Transverse colon (tissue), 4 donors: Measurements from ENCODE around the gene KLHL22.
"Not testable (repeated sequence)": the region's sequence is repeated elsewhere in the genome, so short reads cannot be mapped to it uniquely, and the experiment has no call there.

Experiments
- CTCF ChIP-seq, 5 experiments: fragments of 200-600 bp in 3 of 5; fragments of 450-650 bp in 2 of 5; sonication (generic) in 3 of 5; IDR thresholded peaks; 1 replicate in 2 of 5; 2 replicates in 3 of 5; pipeline ENCODE4 v1.5.1; 2016 to 2017; ENCODE audit warnings: antibody characterized with exemption in 5 of 5, inconsistent platforms in 3 of 5, mild to moderate bottlenecking in 2 of 5, moderate library complexity in 1 of 5
- EP300 ChIP-seq: sonication (generic); formaldehyde crosslinking; IDR thresholded peaks from one replicate; pipeline ENCODE4 v1.6.1; 2017; ENCODE audit warnings: antibody characterized with exemption, low read depth
- POLR2A ChIP-seq: fragments of 450-650 bp; IDR thresholded peaks from one replicate; pipeline ENCODE4 v1.6.1; 2016; ENCODE audit warnings: antibody characterized with exemption, mild to moderate bottlenecking, moderate library complexity
- POLR2AphosphoS5 ChIP-seq, 3 donors: sonication (generic); formaldehyde crosslinking; IDR thresholded peaks; one replicate each; pipeline ENCODE4 v1.6.1; 2016; ENCODE audit warnings: antibody characterized with exemption in 3 of 3

GRCh38 chr22:20483143-20483506, 12.5 kb downstream of the KLHL22 start:
- not testable (repeated sequence) for TF ChIP-seq POLR2AphosphoS5 (IDR thresholded peaks at IDR 0.05); CTCF (IDR thresholded peaks at IDR 0.05); POLR2A; EP300
